ENCODE results near the gene HS3ST6. TPM values are rescaled to one million over a fixed set of nuclear protein-coding genes. Genes with fewer than 3 reads are reported as not detected.
"Not testable (repeated sequence)": the region's sequence is repeated elsewhere in the genome, so short reads cannot be mapped to it uniquely, and the experiment has no call there.

Gene HS3ST6
- total RNA-seq, 4 donors from 2014 or later: 0.54 TPM; not detected in 3

GRCh38 chr16:1879477-1879876 is 38.7 kb downstream of the HS3ST6 start:
- intact Hi-C loops (cut with DNase I): no loop called here
- TF ChIP-seq POLR2A (IDR thresholded peaks at IDR 0.05): no peak
- no peak for TF ChIP-seq CTCF (IDR thresholded peaks at IDR 0.05)
- Histone ChIP-seq H3K27ac (no peak overlapping the region), H3K4me1 (no peaks in the 10 kb centered on the region), H3K4me3 (replicated peaks in 1 of 3) (no peak overlapping the region), H3K36me3 (no peaks in the 10 kb centered on the region), H3K27me3 (no peaks in the 10 kb centered on the region), H3K9me3 (no peaks in the 10 kb centered on the region)
- 44 to 65% methylated on average over 2 of the region's 2 CpGs for WGBS, 2 donors
- no peak for DNase-seq

GRCh38 chr16:1878256-1878655 is 40.0 kb downstream of the HS3ST6 start:
- no peaks in the 10 kb centered on the region for H3K9me3 ChIP-seq
- no peak for DNase-seq
- TF ChIP-seq CTCF (IDR thresholded peaks at IDR 0.05): no peak
- TF ChIP-seq POLR2A (IDR thresholded peaks at IDR 0.05): no peak
- WGBS, 2 donors: 75 to 79% methylated on average over 5 of the region's 5 CpGs
- no peaks in the 10 kb centered on the region for H3K4me1 ChIP-seq
- no peak overlapping the region for H3K4me3 ChIP-seq (replicated peaks in 1 of 3)
- intact Hi-C loops (cut with DNase I): no loop called here
- H3K36me3 ChIP-seq: no peaks in the 10 kb centered on the region
- no peak overlapping the region for H3K27ac ChIP-seq
- H3K27me3 ChIP-seq: no peaks in the 10 kb centered on the region

GRCh38 chr16:1877804-1878203 is 40.4 kb downstream of the HS3ST6 start:
- intact Hi-C loops (cut with DNase I): no loop called here
- Histone ChIP-seq H3K9me3 (no peaks in the 10 kb centered on the region), H3K4me1 (no peaks in the 10 kb centered on the region), H3K36me3 (no peaks in the 10 kb centered on the region), H3K27me3 (no peaks in the 10 kb centered on the region), H3K4me3 (replicated peaks in 1 of 3) (no peak overlapping the region), H3K27ac (no peak overlapping the region)
- WGBS, 2 donors: 69 to 73% methylated on average over 11 of the region's 11 CpGs
- TF ChIP-seq POLR2A (IDR thresholded peaks at IDR 0.05): no peak
- no peak for DNase-seq

GRCh38 chr16:1877089-1877488 is 41.1 kb downstream of the HS3ST6 start:
- Histone ChIP-seq H3K36me3 (no peaks in the 10 kb centered on the region), H3K27ac (no peak overlapping the region), H3K9me3 (no peaks in the 10 kb centered on the region), H3K4me1 (peaks cover 0 to 2% of the 10 kb centered on the region in 2 donors), H3K27me3 (no peaks in the 10 kb centered on the region), H3K4me3 (replicated peaks in 1 of 3) (no peak overlapping the region)
- DNase-seq: no peak
- WGBS, 2 donors: 68 to 71% methylated on average over 6 of the region's 6 CpGs
- intact Hi-C loops (cut with DNase I): no loop called here
- TF ChIP-seq POLR2A (IDR thresholded peaks at IDR 0.05): no peak
- TF ChIP-seq CTCF (IDR thresholded peaks at IDR 0.05): no peak

DNA sequence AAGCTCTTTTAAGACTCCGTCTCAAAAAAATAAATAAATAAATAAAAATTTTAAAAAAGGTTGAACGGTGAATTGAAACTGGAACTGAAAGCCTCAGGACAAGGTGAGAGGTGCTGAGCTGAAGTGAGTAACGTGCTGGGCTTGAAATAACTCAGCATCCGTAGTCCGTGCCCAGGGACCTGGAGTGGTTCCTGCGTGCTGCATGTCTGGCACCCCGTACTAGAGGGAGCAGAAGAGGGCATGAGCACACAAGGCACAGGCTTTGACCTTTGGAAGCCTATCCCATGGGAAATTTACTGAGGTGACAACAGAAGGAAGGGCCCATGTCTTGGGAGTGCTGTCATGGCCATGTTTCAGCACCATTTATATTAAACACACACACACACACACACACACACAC is 41.7 kb downstream of the HS3ST6 start:
- Histone ChIP-seq H3K4me1 (peaks cover 0 to 4% of the 10 kb centered on the region in 2 donors), H3K9me3 (no peaks in the 10 kb centered on the region), H3K4me3 (replicated peaks in 1 of 3) (no peak overlapping the region), H3K36me3 (no peaks in the 10 kb centered on the region), H3K27ac (no peak overlapping the region), H3K27me3 (no peaks in the 10 kb centered on the region)
- intact Hi-C loops (cut with DNase I): no loop called here
- 74 to 78% methylated on average over 7 of the region's 7 CpGs for WGBS, 2 donors
- no peak for DNase-seq
- TF ChIP-seq POLR2A (IDR thresholded peaks at IDR 0.05) (no peak), CTCF (IDR thresholded peaks at IDR 0.05) (no peak)

DNA sequence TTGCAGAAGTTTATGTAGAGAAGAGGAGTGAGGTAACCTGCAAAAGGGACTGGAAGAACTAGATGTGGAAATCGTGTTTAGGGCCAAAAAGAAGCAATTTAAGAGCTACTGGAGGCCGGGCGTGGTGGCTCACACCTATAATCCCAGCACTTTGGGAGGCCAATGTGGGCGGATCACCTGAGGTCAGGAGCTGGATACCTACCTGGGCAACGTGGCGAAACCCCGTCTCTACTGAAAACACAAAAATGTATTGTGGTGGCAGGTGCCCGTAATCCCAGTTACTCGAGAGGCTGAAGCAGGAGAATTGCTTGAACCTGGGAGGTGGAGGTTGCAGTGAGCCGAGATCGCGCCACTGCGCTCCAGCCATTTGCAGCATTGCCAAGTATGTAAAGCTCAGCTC is 42.1 kb downstream of the HS3ST6 start:
- intact Hi-C loops (cut with DNase I); DNase-seq; H3K9me3 ChIP-seq; H3K36me3 ChIP-seq; H3K4me3 ChIP-seq (replicated peaks in 1 of 3); H3K27me3 ChIP-seq; H3K27ac ChIP-seq; H3K4me1 ChIP-seq: not testable (repeated sequence)
- WGBS, 2 donors: 88% methylated on average over 13 of the region's 13 CpGs

Measured in thyroid gland (tissue), 4 donors.